Activated naive CD4-positive, alpha-beta T cell treated with anti-CD3 and anti-CD28 coated beads, Interleukin-2, amount 50 U/mL, for 16 hours (primary cell): ENCODE data around the gene SHISA2.
"Not testable (repeated sequence)": the region's sequence is repeated elsewhere in the genome, so short reads cannot be mapped to it uniquely, and the experiment has no call there.

Source experiments
- DNase-seq: peaks from one replicate; pipeline ENCODE4 v3.0.0-alpha.2; 2020

The SHISA2 gene

GRCh38 chr13:26051657-26052311 is at the start of gene SHISA2:
Gene SHISA2, minus strand, starts transcription at chr13:26052016. Its CDS starts 1,041 bp downstream, at chr13:26050975.
- DNase-seq = peak; percentile 43

- no peak for DNase-seq
Observed at GRCh38 chr13:26095846-26096610, 44.2 kb upstream of the SHISA2 start.

DNA sequence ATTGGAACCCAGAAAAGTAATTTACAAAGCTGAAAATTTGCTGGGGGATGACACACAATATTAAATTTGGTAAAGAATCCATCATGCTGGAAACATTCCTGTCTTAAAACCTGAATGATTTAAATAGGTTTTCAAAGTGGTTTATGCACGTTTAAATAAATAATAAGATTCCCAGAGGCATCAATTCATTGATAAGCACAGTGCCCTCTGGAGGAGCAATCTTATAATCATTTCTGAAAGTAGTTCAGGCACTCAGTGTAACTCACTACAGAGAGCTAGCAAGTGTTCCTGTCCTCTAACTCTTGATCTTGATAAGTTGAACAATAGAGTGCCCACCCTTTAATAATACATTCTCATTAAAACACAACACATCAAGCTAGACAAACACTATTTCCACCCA is 43.5 kb upstream of the SHISA2 start:
- DNase-seq = no peak

GRCh38 chr13:26076821-26077220 is 25.0 kb upstream of the SHISA2 start:
- DNase-seq = not testable (repeated sequence)

GRCh38 chr13:26075498-26075897 is 23.7 kb upstream of the SHISA2 start:
- no peak for DNase-seq

- DNase-seq = no peak
Observed at GRCh38 chr13:26074706-26075105, 22.9 kb upstream of the SHISA2 start.

DNA sequence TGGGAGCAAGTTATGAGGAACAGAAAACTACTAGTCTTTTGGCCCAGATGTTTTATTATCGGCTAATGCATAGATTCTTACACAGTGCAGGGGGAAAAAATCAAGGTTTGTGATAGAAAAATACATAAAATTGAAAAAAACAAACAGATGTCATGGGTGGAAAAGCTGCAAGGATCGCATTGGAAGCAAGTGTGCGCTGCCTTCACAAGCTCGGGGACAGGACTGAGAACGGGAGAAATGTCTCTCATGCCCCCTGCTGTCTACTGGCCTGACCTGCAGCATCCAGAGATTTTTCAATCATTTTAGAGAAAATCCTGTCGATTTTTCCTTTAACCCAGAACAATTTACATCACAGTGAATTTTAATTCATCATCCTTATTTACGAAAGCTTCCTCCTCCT is 20.5 kb upstream of the SHISA2 start:
- not testable (repeated sequence) for DNase-seq

GRCh38 chr13:26071691-26072090 is 19.9 kb upstream of the SHISA2 start:
- DNase-seq = no peak

GRCh38 chr13:26069642-26070041 is 17.8 kb upstream of the SHISA2 start:
- DNase-seq = not testable (repeated sequence)

DNA sequence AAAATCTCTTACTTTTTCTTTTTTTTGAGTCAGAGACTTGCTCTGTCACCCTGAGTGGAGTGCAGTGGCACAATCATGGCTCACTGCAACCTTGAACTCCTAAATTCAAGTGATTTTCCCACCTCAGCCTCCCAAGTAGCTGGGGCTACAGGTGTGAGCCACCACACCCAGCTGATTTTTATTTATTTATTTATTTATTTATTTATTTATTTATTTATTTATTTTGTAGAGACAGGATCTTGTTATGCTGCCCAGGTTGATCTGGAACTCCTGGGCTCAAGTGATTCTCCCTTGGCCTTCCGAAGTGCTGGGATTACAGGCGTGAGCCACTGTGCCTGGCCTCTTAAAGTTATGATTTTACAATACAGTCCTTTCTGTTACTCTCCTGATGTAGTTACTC is 16.6 kb upstream of the SHISA2 start:
- not testable (repeated sequence) for DNase-seq

DNA sequence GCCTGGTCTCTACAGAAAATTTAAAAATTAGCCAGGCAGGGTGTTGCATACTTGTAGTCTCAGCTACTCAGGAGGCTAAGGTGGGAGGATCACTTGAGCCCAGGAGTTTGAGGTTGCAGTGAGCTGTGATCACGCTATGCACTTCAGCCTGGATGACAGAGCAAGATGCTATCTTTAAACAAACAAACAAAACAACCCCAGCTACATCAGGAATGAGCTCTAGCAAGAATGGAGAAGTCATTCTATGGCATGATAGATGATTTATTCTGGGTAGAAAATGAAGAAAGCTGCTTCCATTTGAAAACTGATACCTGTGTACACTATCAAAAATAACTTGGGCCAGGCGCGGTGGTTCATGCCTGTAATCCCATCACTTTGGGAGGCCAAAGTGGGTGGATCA is 15.8 kb upstream of the SHISA2 start:
- DNase-seq = no peak

GRCh38 chr13:26066492-26066891 is 14.7 kb upstream of the SHISA2 start:
- not testable (repeated sequence) for DNase-seq

- peak; percentile 32 for DNase-seq
Observed at GRCh38 chr13:26062853-26063444, 11.1 kb upstream of the SHISA2 start.

DNA sequence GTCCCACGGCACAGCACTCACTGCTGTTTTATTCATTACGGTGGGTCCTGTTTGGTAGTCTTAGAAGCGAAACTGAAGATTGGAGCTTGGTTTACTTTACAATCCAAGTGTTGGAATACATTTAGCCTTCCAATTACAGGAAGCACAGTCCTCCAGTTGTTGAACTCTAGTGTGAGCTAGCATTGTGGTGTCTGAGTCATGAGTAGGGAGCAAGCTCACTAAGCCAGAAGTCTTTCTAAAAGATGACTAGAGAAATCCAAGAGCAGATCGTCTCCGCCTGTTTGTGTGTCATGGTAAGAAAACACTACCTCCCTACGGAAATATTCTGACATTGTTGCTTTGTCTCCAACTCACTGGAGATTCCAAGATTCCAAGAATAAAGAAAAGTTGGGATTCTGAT is 10.1 kb upstream of the SHISA2 start:
- no peak for DNase-seq

DNA sequence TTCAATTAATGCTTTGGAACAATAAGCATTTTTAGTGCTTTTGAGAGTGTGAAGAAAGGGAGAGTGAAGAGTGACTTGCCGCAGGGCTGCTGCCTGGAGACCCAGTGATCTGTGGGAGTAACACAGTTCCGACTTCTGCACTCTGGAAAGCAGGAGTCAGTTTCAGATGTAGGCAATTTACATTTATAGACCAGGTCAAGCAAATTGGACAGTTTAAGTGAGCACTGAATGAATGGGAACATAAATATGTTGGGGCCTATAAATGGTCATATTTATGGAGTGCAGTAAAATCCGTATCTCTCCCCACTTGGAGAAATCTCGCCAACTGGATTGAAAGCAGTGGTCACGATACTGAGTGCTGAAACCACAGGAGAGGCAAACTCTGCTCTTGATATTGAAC is 9.4 kb upstream of the SHISA2 start:
- DNase-seq = no peak

DNA sequence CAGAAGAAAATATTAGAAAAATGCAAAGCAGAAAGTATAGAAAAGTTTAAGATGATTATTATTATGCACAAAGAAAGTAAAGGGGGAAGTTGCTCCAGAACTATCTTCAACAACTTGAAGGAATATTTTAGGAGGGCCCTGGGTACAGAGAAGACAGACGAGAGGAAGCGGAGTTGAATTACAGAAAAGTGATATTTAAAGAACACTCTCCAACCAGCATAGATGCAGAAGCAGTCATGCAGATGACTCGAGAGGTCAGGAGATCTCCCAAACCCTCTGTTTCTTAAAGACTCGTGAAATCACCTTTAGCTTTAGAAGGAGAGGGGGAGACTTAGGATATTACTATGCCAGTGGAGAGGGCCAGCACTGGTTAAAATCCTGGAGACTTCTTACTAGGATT is 8.5 kb upstream of the SHISA2 start:
- no peak for DNase-seq

GRCh38 chr13:26058704-26059103 is 6.9 kb upstream of the SHISA2 start:
- no peak for DNase-seq

DNA sequence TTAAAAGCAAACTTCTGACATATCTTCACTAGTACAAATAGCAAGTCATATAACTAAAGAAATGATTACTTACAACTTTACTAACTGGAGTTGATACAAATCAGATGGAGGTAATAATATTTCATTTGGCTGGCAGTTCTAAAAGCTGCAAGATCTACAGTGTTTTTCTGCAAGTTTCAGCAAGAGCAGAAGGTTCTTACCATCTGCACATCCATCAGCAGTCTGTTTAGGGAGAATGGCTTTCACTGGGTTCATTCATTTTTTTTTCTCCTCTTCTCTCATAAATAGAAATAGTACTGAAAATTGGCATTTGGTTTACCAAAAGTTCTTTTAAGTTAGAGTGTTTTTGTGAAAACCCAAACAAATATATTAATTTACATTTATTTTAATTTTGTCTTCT is 3.1 kb upstream of the SHISA2 start:
- DNase-seq = no peak

- no peak for DNase-seq
Observed at GRCh38 chr13:26053418-26053980, 1.7 kb upstream of the SHISA2 start.

DNA sequence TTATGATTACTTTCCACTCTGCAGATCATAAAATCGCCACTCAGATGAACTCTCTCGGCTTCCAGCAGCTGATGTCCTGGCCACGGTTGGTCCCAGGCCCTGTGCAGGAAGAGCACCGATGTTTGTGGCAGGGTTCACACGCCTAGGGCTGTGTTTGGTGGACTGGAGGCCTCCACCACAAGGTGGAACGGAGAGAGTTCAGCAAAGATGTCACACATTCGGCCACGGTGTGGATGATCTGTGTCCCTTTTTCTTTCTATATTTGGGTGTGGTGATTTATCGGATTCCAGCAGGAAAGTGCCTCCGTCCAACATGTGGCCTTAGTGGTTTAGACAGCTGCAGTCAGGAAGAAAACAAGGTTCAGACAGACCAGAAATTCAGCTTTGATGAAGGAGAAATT is 521 bp upstream of the SHISA2 start:
- DNase-seq = no peak

- peak; percentile 20 for DNase-seq
Observed at GRCh38 chr13:26051231-26051656, 572 bp downstream of the SHISA2 start.

GRCh38 chr13:26050568-26051230 is 1.1 kb downstream of the SHISA2 start:
- DNase-seq = peak; percentile 20

- DNase-seq = no peak
Observed at GRCh38 chr13:26048741-26049140, 3.1 kb downstream of the SHISA2 start.
